GM13977 (cell line): ENCODE measurements around the gene CCS.

Experiments used
- DNase-seq: peaks from one replicate; pipeline ENCODE4 v3.0.0; 2012; ENCODE audit warnings: low spot score
- CTCF ChIP-seq: IDR thresholded peaks from 2 replicates; pipeline ENCODE4 v1.5.1; 2012; ENCODE audit warnings: mild to moderate bottlenecking, control low read depth; ENCODE audit not compliant: insufficient read depth; ENCODE audit errors: extremely low read depth, missing control alignments
- in situ Hi-C: fragments of 300-500 bp; cut with MboI; formaldehyde crosslinking; loops from one replicate; pipeline ENCODE4 v1.12.0; 2022; ENCODE audit warnings: low sequenced_read_pairs, low pct_unique_long_range_greater_than_20kb, mixed read lengths, inconsistent platforms; ENCODE audit not compliant: unreplicated experiment

Gene CCS

GRCh38 chr11:66593303-66593635 lies 284 bp downstream of the CCS start:
- no peak for DNase-seq
- in situ Hi-C loops = no loop called here
- TF ChIP-seq CTCF = no peak

GRCh38 chr11:66593650-66594049 lies 665 bp downstream of the CCS start:
- DNase-seq = no peak
- no peak for TF ChIP-seq CTCF
- in situ Hi-C loops = no loop called here

- in situ Hi-C loops = no loop called here
- no peak for DNase-seq
- TF ChIP-seq CTCF = no peak
Measured at GRCh38 chr11:66595245-66595904, 2.4 kb downstream of the CCS start.

GRCh38 chr11:66598993-66599392 lies 6.0 kb downstream of the CCS start:
- in situ Hi-C loops = no loop called here
- TF ChIP-seq CTCF = no peak
- DNase-seq = no peak

GRCh38 chr11:66600219-66600618 lies 7.2 kb downstream of the CCS start:
- DNase-seq = no peak
- TF ChIP-seq CTCF = no peak
- in situ Hi-C loops = no loop called here

- no peak for TF ChIP-seq CTCF
- no peak for DNase-seq
- in situ Hi-C loops = no loop called here
Measured at GRCh38 chr11:66600631-66601233, 7.7 kb downstream of the CCS start.

GRCh38 chr11:66603072-66603471 lies 10.1 kb downstream of the CCS start:
- in situ Hi-C loops = no loop called here
- TF ChIP-seq CTCF = no peak

More at GRCh38 chr11:66603072-66603471, 10.1 kb downstream of the CCS start:
- DNase-seq = no peak
